ENCODE measurements around the gene PLCB1. TPM values are rescaled to one million over a fixed set of nuclear protein-coding genes. Genes with fewer than 3 reads are reported as not detected.
"Not testable (repeated sequence)": the region's sequence is repeated elsewhere in the genome, so short reads cannot be mapped to it uniquely, and the experiment has no call there.

Gene PLCB1
- total RNA-seq, 1 donor: 20.7 TPM

DNA sequence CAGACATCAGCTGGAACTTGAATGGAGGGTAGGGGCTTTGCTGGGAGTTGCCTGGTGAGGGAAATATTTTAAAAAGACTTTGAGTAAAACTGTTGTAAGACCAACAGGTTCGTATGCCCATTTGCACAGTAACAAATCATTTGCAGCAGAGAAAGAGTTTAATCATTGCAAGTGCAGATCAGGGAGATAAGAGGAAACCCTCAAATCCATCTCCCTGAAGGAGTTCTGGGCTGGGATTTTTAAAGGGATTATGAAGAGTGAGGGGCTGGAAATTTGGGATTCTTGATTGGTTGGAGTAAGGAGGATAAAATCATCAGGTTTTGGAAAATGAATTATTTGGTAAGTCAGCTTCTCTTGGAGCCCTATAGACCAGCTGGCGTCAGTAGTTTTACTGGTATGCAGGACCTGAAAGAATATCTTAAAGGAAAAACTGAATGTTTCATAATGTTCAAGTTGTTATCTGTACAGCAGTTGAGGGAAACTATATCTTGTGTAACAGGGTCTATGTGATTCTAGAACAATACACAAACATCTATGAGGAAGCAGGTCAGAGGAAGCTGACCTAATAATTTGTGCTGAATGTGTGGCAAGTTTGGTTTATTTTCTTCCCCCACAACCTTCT is 295.5 kb downstream of the PLCB1 start:
- peak in 1 of 3 donors; percentile 51 for DNase-seq (ENCODE audit: low read depth in 2 of 3, low spot score in 2 of 3)

DNA sequence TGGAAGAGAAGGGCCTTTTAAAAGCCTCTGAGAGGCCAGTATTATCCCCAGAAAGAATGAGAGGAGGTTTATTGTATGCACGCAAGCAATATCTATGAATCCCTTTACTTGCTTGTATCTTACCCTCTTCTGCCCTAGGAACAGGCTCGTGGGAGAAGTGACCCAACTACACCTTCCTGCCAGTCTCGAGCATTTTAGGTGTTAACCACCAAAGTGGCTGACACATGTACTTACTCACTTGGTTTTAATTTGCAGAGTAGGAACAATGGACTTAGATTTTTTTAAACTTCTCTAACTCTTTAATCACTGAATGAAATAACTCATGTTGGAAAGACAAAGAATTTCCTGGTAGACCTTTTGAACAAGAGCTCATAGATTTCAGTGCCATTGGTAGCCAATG is 296.9 kb downstream of the PLCB1 start:
- no peak for DNase-seq (ENCODE audit: low read depth in 2 of 3, low spot score in 2 of 3)

DNA sequence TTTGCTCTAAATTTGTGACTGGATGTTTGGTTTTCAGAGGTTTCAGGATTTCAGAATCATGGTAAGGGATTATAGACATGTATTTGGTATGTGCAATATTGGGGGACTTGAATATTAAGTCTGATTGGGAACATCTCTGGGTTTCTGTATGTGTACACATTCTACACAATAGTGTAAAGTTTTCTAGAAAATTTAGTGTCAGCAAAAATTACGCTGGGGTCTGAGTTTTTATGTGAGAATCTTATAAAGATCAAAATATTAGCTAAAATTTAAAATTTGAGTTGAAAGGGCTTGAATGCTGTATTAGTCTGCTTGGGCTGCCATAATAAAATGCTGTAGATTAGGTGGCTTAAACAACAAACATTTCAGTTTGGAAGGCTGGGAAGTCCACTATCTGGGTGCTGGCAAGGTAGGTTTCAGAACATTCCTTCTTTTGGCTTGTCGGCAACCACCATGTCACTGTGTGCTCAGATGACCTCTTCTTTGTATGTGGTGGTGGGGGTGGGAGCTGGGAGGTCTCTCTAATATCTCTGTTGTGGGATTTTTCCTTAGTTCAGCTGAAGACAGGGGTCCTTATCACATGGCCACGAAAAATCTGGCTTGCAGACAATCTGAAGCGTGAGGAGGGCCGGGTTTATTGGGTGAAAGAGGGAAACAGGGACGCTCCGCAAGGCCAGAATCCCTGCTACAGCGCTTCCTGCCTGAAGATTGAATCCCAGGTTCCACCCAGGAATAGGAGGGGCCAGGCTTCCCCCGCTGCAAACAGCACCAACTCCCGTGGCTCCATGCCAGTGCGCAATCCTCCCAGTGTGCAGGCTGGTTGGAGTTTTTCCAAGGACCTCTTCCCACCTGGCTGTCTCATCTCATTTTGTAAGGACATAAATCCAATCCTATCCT is 299.7 kb downstream of the PLCB1 start:
- no peak for DNase-seq (ENCODE audit: low read depth in 2 of 3, low spot score in 2 of 3)

DNA sequence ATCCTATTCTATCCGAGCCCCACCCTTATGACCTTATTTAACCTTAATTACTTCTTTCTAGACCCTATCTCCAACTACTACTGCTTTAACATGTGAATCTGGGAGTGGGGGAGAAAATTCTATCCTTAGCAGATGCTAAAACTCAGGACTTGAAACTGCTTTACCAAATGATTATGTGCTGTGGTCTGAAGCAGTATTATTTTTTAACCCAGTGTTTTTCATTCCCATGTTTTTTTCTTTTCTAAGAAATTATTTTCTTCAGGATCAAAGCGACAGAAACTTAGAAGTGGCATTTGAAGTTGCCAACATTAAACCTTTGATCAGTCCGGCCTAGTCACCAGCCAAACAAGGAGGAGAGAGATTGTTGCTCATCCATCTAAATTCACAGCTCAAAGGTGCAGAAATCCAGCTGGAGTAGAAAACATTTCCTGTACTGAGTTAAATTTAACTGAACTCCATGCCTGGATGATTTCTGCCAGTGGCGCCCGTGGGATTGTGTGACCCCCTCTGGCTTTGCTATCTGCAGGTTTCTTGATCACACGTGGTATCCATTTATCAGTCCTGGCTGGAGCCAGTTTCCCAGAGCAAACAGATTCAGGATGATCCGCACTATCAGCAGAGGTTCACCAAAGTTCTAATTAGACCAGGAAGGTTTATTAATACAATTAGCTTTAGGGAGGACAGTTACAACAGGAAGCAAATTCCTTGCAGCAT is 300.5 kb downstream of the PLCB1 start:
- DNase-seq (ENCODE audit: low read depth in 2 of 3, low spot score in 2 of 3): no peak

DNA sequence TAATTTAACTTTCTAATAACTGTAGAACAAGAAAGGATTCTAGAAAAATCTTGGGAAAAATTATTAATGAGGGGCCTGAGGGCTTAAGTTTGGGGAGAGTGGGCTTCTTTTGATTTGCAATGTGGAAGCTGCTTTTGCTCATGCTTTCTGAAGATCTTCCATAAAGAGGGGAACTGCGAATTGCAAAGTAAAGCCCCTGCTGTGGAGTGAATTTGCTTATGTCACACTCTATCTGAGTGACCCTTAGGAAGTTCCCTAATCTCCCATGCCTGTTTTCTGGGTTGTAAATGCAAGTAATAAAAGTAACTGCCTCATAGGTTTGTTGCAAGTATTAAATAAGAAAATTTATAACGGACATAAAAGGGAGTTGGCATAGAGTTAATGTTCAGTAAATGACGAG is 301.2 kb downstream of the PLCB1 start:
- no peak for DNase-seq (ENCODE audit: low read depth in 2 of 3, low spot score in 2 of 3)

DNA sequence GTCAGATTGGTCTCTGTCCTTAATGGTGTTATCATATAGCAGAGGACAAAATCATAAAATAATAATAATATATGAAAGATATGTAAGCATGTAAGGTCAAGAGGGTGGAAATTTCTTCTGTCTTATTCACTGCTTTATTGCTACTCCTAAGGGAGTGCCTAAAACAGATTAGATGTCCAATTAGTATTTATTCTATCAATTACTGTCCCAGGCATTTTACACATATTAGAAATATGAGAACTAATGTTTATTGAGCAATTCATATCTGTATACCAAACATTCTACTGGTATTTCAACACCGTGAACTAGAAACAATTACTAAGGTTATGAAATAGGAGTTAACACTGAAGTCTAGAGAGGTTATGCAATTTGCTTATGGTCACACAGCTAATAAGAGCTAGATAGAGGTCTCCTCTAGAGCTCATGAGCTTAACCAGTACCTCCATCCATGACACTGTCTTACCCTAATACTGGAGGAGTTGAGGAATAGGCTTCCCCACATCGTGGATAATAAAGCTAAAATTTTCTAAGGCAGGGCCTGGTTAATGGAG is 302.3 kb downstream of the PLCB1 start:
- DNase-seq (ENCODE audit: low read depth in 2 of 3, low spot score in 2 of 3): no peak

DNA sequence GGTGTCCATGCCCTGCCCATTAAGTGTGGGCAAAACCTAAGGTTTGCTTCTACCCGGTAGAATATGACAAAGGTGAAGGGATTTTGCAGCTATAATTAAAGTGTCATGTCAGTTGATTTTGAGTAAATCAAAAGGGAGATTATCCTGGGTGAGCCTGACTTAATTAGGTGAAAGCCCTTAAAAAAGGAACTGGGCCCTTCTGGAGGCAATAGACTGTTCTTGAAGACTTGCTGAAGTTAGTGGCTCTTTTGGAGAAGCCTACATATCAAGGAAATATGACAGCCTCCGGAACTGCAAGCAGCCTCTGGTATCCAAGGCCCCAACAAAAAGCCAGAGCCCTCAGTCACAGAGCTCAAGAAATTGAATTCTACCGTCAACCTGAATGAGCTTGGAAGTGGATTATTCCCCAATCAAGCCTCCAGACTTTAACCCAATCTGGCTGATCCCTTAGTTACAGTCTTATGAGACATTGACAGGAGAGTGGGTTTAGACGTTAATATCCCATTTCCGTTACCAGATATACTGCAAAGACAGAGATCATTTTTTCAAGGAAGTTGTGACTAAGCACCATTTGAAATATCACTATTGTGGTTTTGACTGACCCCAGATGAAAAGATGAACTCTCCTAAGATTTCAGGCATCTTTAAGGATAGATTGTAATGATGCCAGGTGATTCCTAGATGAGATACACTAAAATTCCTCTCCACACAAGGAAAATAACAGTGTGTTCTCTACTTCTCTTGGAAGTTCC is 303.4 kb downstream of the PLCB1 start:
- no peak for DNase-seq (ENCODE audit: low read depth in 2 of 3, low spot score in 2 of 3)

DNA sequence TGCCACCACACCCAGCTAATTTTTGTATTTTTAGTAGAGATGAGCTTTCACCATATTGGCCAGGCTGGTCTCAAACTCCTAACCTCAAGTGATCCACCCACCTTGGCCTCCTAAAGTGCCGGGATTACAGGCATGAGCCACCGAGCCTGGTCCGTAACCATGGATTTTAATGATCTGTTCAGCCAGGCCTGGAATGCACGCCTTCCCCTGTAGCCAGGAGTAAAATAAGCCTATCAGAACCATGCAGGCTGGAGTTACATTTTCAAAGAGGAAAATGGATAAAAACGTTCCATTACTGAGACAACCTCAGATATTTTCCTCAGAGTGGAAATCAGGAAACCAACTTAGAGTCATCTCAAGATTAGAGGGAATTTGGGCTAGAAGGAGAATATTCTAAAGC is 304.9 kb downstream of the PLCB1 start:
- not testable (repeated sequence) for DNase-seq (ENCODE audit: low read depth in 2 of 3, low spot score in 2 of 3)

DNA sequence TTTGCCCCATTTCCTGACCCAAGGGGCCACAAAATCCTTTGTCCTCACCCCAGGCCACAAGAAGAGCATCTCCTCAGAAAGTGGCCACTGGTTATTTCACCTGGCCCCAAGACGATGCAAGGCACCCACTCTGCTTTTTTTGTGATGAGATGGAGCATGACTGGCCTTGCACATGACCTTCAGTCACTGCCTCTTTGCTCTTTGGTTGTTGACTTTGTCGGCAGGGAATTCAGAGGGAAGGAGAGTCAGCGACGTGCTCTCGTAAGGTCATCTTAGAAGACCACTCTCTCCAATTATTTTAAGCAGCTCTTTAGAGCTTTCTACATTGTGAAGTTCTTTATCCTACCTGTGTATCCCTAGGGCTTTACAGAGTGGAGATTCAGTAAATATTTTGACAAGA is 306.7 kb downstream of the PLCB1 start:
- no peak for DNase-seq (ENCODE audit: low read depth in 2 of 3, low spot score in 2 of 3)

DNA sequence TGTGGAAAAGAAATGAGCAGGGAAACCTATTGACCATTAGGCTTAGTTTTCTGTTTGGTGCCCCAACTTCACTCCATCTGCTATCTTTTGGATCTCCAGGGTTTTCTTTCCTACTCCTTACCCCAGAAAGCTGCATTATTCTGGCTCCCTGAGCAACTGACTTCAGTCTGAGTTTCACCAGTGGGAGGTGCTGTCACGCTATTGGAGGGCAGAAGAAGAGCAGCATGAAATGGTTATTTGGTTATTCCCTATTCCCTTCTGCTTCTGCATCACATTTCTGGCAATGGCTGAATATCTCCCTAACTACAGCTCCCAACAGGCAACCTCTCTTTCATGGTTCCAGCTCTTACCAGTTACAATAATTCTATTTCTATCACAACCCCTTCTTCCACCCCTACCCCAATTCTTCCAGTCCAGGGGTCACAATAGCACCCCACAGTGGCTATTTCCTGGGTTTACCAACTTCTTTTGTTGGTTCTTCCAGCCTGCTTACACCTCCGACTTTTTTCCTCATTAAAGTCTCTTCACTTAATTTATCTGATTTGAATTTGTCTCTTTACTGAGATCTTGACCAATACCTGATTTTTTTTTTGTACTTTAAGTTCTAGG is 311.5 kb downstream of the PLCB1 start:
- DNase-seq (ENCODE audit: low read depth in 2 of 3, low spot score in 2 of 3): no peak

DNA sequence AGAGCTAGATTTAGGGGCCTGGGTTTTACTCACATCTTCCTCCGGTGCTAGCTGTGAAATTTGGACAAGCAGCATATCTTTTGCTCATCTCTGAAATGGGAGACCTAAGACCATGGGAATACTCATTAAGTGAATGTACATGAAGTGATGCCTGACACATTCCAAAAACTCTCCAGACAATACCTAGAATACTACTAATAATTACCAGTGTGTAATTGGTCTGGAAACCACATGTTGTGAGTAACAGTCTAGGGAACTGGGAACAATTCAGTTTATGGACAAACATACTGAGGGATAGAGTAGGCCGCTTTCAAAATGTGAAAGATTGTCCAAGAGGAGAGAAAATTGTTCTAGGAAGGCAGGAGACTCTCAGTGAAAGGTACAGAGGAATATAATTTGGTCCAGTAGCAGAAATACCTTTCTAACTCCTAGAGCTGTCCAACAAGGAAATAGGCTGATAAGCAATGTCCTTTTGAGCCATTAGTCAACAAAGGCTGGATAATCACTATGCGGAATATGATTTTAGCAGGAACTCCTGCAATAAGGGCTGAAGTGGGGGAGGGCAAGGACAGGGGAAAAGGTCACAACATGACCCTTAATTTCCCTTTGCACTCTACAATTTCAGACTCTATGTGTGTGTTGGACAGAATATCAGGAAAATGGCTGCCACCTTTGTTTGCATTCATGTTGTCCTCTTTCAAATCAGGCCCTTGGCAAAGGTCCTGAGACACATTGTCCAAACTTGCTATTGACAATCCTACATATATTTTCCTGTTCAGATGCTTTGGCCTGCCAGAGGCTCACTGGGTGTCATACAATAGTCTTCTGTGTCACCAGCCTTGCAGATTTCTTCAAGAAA is 315.4 kb downstream of the PLCB1 start:
- no peak for DNase-seq (ENCODE audit: low read depth in 2 of 3, low spot score in 2 of 3)

DNA sequence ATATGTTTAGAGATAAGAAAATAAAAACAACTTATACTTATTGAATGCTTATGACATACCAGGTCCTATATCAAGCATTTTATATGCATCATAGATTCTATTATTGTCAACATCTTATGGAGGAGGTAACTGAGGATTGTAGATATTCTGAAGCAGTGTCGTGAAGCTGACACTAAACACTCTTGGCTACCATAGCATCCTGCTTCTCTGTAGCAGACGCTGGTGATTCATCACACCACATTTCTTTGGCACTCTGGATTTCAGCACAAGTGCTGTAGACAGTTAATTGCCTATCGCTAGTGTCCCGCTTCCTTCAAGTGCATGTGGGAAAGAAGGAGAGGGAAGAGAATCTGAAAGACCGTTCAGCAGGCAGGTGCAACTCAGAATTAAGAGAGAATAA is 317.1 kb downstream of the PLCB1 start:
- DNase-seq (ENCODE audit: low read depth in 2 of 3, low spot score in 2 of 3): no peak

DNA sequence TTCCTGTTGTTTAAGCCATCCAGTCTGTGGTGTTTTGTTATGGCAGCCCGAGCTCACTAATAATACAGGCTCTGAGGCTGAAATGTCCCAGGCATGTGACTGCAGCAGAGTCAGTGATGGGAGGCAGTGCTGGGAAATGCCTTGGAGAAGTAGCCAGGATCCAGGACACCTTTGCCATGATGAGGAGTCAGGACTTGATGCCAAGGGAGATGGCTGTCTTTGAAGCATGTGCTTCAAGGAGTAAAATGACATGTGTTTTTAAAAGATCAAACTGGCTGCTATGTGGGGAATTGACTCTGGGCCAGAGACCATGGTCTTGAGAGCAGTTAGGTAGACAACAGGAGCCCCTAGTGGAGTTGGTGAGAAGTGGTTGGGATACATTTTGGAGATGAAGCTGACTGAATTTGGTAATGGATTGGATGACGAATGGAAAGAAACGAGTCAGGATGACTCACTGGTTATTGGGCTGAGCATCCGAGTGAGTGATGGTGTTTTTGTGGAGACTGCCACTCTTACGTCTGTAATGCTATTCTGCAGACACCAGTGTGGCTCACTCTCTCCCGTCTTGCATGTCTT is 322.2 kb downstream of the PLCB1 start:
- DNase-seq (ENCODE audit: low read depth in 2 of 3, low spot score in 2 of 3): peak in 2 of 3 donors; percentile 65 to 81

DNA sequence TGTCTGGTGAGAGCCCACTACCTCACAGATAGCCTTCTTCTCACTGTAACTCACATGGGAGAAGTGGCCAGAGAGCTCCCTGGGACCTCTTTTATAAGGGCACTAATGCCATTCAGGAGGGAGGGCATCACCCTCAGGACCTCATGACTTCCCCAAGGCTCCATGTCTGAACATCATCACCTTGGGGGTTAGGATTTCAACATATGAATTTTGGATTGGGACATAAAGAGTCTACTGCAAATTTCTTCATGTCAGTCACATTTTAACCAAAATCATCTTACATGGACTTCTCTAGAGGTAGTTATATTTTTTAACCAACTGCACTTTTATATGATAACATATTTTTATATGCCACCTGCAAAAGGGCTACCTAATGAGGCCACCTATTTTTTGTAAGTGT is 324.7 kb downstream of the PLCB1 start:
- DNase-seq (ENCODE audit: low read depth in 2 of 3, low spot score in 2 of 3): no peak

DNA sequence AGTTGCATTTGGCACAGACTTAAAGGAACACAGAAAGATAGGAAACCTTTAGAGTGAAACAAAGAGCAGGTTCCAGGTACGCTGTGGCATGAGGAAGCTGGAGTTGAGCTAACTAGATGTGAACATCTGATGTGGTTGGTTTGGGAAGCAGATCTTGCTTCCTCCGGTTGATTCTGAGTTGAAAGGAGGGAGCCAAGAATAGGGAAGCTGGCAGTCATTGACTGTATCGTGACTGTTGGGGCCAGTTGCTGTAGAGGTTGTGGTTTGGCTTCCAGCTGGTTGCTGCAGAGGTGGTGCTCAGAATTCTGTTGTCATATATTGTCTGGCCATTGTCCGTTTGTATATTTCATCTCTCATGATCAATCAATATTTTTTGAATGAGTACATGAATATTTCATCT is 325.9 kb downstream of the PLCB1 start:
- peak in 2 of 3 donors; percentile 63 to 92 for DNase-seq (ENCODE audit: low read depth in 2 of 3, low spot score in 2 of 3)

DNA sequence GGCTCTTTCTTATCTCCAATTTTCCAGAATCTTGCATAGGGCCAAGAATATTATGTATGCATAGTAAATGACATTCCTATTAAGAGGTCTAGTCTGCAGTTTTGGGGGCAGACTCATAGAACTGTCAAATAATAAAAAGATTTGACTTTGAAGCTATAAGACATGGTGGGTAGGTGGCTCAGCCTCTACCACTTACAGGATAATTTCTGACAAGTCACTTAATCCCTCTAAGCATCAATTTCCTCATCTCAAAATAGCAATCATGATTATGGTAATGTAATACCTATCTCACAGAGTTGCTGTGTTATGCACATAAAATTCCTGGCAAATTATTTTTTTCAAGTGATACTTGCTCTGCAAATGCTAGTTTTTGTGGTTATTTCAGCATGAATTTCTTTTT is 329.1 kb downstream of the PLCB1 start:
- DNase-seq (ENCODE audit: low read depth in 2 of 3, low spot score in 2 of 3): no peak

DNA sequence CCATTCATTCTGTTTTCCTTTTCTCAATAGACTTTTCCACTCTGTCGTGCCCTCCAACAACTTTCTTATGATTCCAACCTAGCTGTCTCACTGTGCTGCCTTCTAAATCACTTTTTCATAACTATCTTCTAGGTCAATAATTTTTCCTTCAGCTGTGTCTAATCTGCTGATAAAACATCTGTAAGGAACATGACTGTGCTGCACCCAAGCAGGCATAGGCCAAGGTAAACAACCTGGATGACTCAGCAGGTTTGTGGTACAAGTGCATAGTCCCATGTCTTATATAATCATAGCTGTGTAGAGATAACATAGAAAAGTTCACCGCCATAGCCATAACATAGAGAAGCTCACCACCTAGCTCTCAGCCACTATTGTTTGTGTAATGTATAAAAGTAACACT is 332.3 kb downstream of the PLCB1 start:
- DNase-seq (ENCODE audit: low read depth in 2 of 3, low spot score in 2 of 3): no peak

DNA sequence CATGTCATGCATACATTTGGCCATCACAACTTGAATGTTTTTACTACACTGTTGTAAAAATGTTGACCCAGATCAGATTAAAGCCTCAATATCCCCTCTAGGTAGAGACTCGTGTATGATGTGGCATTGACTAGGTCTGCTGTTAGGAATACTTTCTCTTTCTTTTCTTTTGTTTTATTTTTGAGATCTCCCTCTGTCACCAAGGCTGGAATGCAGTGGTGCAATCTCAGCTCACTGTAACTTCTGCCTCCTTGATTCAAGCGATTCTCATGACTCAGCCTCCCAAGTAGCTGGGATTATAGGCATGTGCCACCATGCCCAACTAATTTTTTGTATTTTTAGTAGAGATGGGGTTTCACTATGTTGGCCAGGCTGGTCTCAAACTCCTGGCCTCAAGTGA is 334.7 kb downstream of the PLCB1 start:
- not testable (repeated sequence) for DNase-seq (ENCODE audit: low read depth in 2 of 3, low spot score in 2 of 3)

DNA sequence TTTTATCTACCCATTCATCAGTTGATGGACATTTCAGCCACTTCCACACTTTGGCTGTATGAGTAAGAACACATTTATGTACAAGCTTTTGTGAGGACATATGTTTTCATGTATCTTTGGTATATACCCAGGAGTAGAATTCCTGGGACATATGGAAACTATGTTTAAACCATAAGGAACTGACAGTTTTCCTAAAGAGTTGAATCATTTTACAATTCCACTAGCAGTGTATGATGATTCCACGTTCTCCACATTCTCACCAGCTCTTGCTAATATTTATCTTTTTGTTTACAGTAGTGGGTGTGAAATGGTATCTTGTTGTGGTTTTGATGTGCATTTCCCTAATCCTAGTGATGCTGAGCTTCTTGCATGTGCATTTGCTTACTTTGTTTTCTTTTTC is 338.1 kb downstream of the PLCB1 start:
- no peak for DNase-seq (ENCODE audit: low read depth in 2 of 3, low spot score in 2 of 3)

Measured in hematopoietic multipotent progenitor cell (in vitro differentiated cells).